ENCODE measurements around the gene RSPH3. TPM values are rescaled to one million over a fixed set of nuclear protein-coding genes. Genes with fewer than 3 reads are reported as not detected.

RSPH3 gene
- total and polyA plus RNA-seq, 7 donors = 6.0 to 13.6 (median 8.1) TPM

DNA sequence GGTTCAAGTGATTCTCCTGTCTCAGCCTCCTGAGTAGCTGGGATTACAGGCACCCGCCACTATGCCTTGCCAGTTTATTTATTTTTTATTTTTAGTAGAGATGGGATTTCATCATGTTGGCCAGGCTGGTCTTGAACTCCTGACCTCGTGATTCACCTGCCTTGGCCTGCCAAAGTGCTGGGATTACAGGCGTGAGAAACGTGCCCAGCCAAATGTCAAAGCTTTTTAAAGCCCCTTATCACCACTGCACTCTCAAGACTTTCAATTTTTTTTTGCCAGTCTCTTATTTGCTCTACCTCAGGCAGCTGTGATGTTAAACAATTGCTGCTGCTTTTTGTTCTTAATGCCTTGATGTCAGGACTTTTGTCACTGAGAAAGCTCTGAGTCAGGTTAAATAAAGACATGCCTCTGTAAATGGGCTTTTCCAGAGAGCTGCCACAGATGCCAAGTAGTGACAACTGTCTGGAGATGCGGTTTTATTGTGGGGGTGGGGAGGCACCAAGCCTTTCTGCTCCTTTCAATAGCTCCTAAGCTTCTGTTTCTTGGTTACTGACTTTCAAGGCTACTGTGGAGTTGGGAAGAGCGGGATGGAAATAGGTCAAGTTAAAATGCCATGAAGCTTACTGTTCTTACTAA is 29.2 kb downstream of the RSPH3 start:
- intact Hi-C loops (cut with DNase I) = loop anchor here (5.0 kb wide), 1 partner anchor 153 kb away; the partner anchor contains the start of gene EZR
- WGBS, 2 donors = 92 to 94% methylated on average over 6 of the region's 6 CpGs
- Histone ChIP-seq H3K4me1 (peaks cover 0 to 5% (median 0%) of the 10 kb centered on the region in 4 donors), H3K4me3 (no peak overlapping the region), H3K27ac (no peak overlapping the region), H3K9me3 (no peaks in the 10 kb centered on the region), H3K36me3 (peaks cover 0 to 13% (median 4%) of the 10 kb centered on the region in 4 donors), H3K27me3 (no peaks in the 10 kb centered on the region)
- TF ChIP-seq, protein P1, sequence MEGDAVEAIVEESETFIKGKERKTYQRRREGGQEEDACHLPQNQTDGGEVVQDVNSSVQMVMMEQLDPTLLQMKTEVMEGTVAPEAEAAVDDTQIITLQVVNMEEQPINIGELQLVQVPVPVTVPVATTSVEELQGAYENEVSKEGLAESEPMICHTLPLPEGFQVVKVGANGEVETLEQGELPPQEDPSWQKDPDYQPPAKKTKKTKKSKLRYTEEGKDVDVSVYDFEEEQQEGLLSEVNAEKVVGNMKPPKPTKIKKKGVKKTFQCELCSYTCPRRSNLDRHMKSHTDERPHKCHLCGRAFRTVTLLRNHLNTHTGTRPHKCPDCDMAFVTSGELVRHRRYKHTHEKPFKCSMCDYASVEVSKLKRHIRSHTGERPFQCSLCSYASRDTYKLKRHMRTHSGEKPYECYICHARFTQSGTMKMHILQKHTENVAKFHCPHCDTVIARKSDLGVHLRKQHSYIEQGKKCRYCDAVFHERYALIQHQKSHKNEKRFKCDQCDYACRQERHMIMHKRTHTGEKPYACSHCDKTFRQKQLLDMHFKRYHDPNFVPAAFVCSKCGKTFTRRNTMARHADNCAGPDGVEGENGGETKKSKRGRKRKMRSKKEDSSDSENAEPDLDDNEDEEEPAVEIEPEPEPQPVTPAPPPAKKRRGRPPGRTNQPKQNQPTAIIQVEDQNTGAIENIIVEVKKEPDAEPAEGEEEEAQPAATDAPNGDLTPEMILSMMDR (IDR thresholded peaks at IDR 0.05) = no peak
- TF ChIP-seq POLR2A (IDR thresholded peaks at IDR 0.05) (no peak), POLR2AphosphoS5 (IDR thresholded peaks at IDR 0.05) (no peak), EP300 (IDR thresholded peaks at IDR 0.05) (no peak)
- no peak for DNase-seq

DNA sequence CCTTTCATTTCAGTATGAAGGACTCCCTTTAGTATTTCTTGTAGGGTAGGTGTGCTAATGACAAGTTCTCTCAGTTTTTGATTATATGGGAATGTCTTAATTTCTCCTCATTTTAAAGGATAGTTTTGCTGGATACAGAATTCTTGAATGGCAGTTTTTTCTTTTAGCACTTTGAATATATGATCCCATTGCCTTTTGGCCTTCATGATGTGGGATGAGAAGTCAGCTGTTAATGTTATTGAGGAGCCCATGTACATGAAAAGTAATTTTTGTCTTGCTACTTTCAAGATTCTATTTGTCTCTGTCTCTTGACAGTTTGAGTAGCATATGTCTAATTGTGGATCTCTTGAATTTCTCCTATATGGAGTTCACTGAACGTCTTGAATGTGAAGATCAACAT is 30.9 kb downstream of the RSPH3 start:
- Histone ChIP-seq H3K9me3 (no peaks in the 10 kb centered on the region), H3K4me1 (peaks cover 0 to 5% (median 0%) of the 10 kb centered on the region in 4 donors), H3K27ac (no peak overlapping the region), H3K36me3 (no peaks in the 10 kb centered on the region), H3K27me3 (no peaks in the 10 kb centered on the region), H3K4me3 (no peak overlapping the region)
- 89 to 98% methylated on average over 1 of the region's 1 CpG for WGBS, 2 donors
- no peak for DNase-seq
- no peak for TF ChIP-seq EP300 (IDR thresholded peaks at IDR 0.05)
- TF ChIP-seq, protein P1 (IDR thresholded peaks at IDR 0.05) = no peak
- TF ChIP-seq POLR2AphosphoS5 (IDR thresholded peaks at IDR 0.05) = no peak
- TF ChIP-seq POLR2A (IDR thresholded peaks at IDR 0.05) = no peak
- intact Hi-C loops (cut with DNase I) = no loop called here

DNA sequence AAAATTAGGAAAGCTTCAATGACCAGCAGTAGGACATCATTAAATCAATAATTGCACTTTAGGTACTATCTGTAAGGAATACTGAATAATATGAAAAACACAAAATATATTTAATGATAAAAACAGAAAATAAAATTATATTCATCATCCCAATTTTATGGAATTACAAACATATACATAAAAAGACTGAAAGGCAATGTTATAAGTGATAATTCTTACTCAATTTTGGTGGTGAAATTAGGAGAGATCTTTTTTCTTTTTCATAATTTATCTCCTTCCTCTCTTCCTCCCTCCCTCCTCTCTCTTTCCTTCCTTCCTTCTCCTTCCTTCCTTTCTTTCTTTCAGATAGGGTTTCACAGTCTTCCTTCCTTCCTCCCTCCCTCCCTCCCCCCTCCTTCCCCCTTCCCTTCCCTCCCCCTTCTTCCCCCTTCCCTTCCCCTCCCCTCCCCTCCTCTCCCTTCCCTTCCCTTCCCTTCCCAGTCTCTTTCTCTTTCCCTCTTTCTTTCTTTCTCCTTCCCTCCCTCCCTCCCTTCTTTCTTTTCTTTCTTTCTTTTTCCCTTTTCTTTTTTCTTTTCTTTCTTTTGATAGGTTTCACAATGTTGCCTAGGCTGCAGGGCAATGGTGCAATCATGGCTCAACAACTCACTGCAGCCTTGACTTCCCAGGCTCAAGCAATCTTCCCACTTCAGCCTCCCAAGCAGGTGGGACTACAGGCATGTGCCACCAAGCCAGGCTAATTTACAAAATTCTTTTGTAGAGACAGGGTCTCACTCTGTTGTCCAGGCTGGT is 36.8 kb downstream of the RSPH3 start:
- no peak for TF ChIP-seq EP300 (IDR thresholded peaks at IDR 0.05)
- TF ChIP-seq POLR2AphosphoS5 (IDR thresholded peaks at IDR 0.05) = no peak
- TF ChIP-seq, protein P1 (IDR thresholded peaks at IDR 0.05) = no peak
- TF ChIP-seq POLR2A (IDR thresholded peaks at IDR 0.05) = no peak
- H3K4me1 ChIP-seq = no peaks in the 10 kb centered on the region
- no peaks in the 10 kb centered on the region for H3K27me3 ChIP-seq
- intact Hi-C loops (cut with DNase I) = no loop called here
- H3K4me3 ChIP-seq = no peak overlapping the region
- no peaks in the 10 kb centered on the region for H3K36me3 ChIP-seq
- H3K27ac ChIP-seq = no peak overlapping the region
- no peak for DNase-seq
- no peaks in the 10 kb centered on the region for H3K9me3 ChIP-seq

DNA sequence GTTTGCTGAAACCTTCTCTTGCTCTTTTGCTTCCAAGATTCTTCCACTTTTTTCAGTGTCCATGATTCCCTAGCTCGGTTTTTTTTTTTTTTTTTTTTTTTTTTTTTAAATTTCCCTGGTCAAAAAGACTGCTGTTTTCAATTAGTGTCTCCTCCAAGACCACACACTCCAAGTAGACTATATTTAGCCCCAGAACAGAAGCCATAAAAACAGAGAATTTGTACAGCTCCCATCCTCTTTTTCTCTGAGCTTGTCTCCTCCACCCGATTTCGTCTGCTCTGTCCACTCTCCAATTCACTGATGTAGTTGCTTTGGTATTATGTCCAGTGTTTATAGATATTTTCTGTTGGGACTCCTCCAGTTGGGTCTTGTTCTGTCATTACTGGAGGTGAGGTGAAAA is 37.6 kb downstream of the RSPH3 start:
- no peaks in the 10 kb centered on the region for H3K9me3 ChIP-seq
- H3K36me3 ChIP-seq = no peaks in the 10 kb centered on the region
- WGBS, 2 donors = 90 to 92% methylated on average over 3 of the region's 3 CpGs
- no peak overlapping the region for H3K27ac ChIP-seq
- no peak for DNase-seq
- intact Hi-C loops (cut with DNase I) = no loop called here
- no peaks in the 10 kb centered on the region for H3K4me1 ChIP-seq
- TF ChIP-seq EP300 (IDR thresholded peaks at IDR 0.05) (no peak), POLR2A (IDR thresholded peaks at IDR 0.05) (no peak), POLR2AphosphoS5 (IDR thresholded peaks at IDR 0.05) (no peak)
- TF ChIP-seq, protein P1 (IDR thresholded peaks at IDR 0.05) = no peak
- no peak overlapping the region for H3K4me3 ChIP-seq
- H3K27me3 ChIP-seq = no peaks in the 10 kb centered on the region
